GM20000 (cell line): ENCODE data around the gene DTNB.
"Not testable (repeated sequence)": the region's sequence is repeated elsewhere in the genome, so short reads cannot be mapped to it uniquely, and the experiment has no call there.

Source experiments
- DNase-seq: peaks from one replicate; pipeline ENCODE4 v3.0.0; 2012; ENCODE audit warnings: low spot score
- CTCF ChIP-seq: IDR thresholded peaks from 2 replicates; pipeline ENCODE4 v1.5.1; 2012; ENCODE audit warnings: mild to moderate bottlenecking, control low read depth; ENCODE audit errors: extremely low read depth, missing control alignments

The DTNB gene

GRCh38 chr2:25650256-25650655 is 23.1 kb downstream of the DTNB start:
- no peak for TF ChIP-seq CTCF
- DNase-seq, result no peak

GRCh38 chr2:25649786-25650185 is 23.6 kb downstream of the DTNB start:
- no peak for DNase-seq
- no peak for TF ChIP-seq CTCF

GRCh38 chr2:25642298-25642697 is 31.1 kb downstream of the DTNB start:
- DNase-seq, result no peak
- no peak for TF ChIP-seq CTCF

- no peak for TF ChIP-seq CTCF
- no peak for DNase-seq
Observed at GRCh38 chr2:25639696-25640095, 33.7 kb downstream of the DTNB start.

GRCh38 chr2:25639131-25639530 is 34.2 kb downstream of the DTNB start:
- DNase-seq, result no peak
- no peak for TF ChIP-seq CTCF

- no peak for TF ChIP-seq CTCF
- no peak for DNase-seq
Observed at GRCh38 chr2:25635797-25636196, 37.6 kb downstream of the DTNB start.

GRCh38 chr2:25633801-25634200 is 39.6 kb downstream of the DTNB start:
- not testable (repeated sequence) for DNase-seq

- TF ChIP-seq CTCF, result no peak
- no peak for DNase-seq
Observed at GRCh38 chr2:25632396-25632795, 41.0 kb downstream of the DTNB start.
